GM20431 (cell line): ENCODE data around the gene C1orf53.
"Not testable (repeated sequence)": the region's sequence is repeated elsewhere in the genome, so short reads cannot be mapped to it uniquely, and the experiment has no call there.

Source experiments
- in situ Hi-C: fragments of 300-500 bp; cut with MseI, MboI; formaldehyde crosslinking; loops from one replicate; pipeline ENCODE4 v1.15.0; 2020; ENCODE audit warnings: low sequenced_read_pairs; ENCODE audit not compliant: unreplicated experiment

Gene C1orf53

GRCh38 chr1:197920414-197921117 lies 18.1 kb downstream of the C1orf53 start:
- in situ Hi-C loops: no loop called here

- in situ Hi-C loops: no loop called here
Observed at GRCh38 chr1:197921235-197922069, 19.0 kb downstream of the C1orf53 start.

- in situ Hi-C loops: no loop called here
Observed at GRCh38 chr1:197922070-197922390, 19.6 kb downstream of the C1orf53 start.

- in situ Hi-C loops: no loop called here
Observed at GRCh38 chr1:197923038-197923437, 20.6 kb downstream of the C1orf53 start.

- in situ Hi-C loops: no loop called here
Observed at GRCh38 chr1:197924516-197925123, 22.2 kb downstream of the C1orf53 start.

- in situ Hi-C loops: no loop called here
Observed at GRCh38 chr1:197927908-197928665, 25.7 kb downstream of the C1orf53 start.

GRCh38 chr1:197928849-197929336 lies 26.5 kb downstream of the C1orf53 start:
- in situ Hi-C loops: no loop called here

GRCh38 chr1:197933016-197933415 lies 30.6 kb downstream of the C1orf53 start:
- in situ Hi-C loops: no loop called here

- in situ Hi-C loops: no loop called here
Observed at GRCh38 chr1:197933647-197934046, 31.2 kb downstream of the C1orf53 start.

- in situ Hi-C loops: no loop called here
Observed at GRCh38 chr1:197937381-197937780, 35.0 kb downstream of the C1orf53 start.

GRCh38 chr1:197937892-197938291 lies 35.5 kb downstream of the C1orf53 start:
- in situ Hi-C loops: no loop called here

- in situ Hi-C loops: not testable (repeated sequence)
Observed at GRCh38 chr1:197939159-197939980, 36.9 kb downstream of the C1orf53 start.

- in situ Hi-C loops: no loop called here
Observed at GRCh38 chr1:197942042-197942441, 39.6 kb downstream of the C1orf53 start.

GRCh38 chr1:197944485-197944884 lies 42.1 kb downstream of the C1orf53 start:
- in situ Hi-C loops: no loop called here

GRCh38 chr1:197948926-197949899 lies 46.8 kb downstream of the C1orf53 start:
- in situ Hi-C loops: no loop called here

- in situ Hi-C loops: no loop called here
Observed at GRCh38 chr1:197951089-197951488, 48.7 kb downstream of the C1orf53 start.

- in situ Hi-C loops: no loop called here
Observed at GRCh38 chr1:197951617-197952175, 49.3 kb downstream of the C1orf53 start.

- in situ Hi-C loops: not testable (repeated sequence)
Observed at GRCh38 chr1:197953472-197953871, 51.0 kb downstream of the C1orf53 start.
